Subcutaneous abdominal adipose tissue (tissue), 5 donors: ENCODE data around the gene MRPS23.

Source experiments
- H3K27ac ChIP-seq: one replicate; pipeline ENCODE4 v1.7.0; 2013; ENCODE audit warnings: low read depth, mild to moderate bottlenecking, inconsistent platforms, low read length, moderate library complexity
- H3K27me3 ChIP-seq, 5 donors: one replicate each; pipeline ENCODE4 v1.7.0; 2013; ENCODE audit warnings: low read length in 5 of 5, inconsistent platforms in 1 of 5; ENCODE audit not compliant: control insufficient read depth in 5 of 5, insufficient read depth in 4 of 5
- H3K36me3 ChIP-seq, 5 donors: one replicate each; pipeline ENCODE4 v1.7.0; 2013; ENCODE audit warnings: low read length in 5 of 5; ENCODE audit not compliant: control insufficient read depth in 5 of 5, insufficient read depth in 5 of 5
- H3K4me1 ChIP-seq, 5 donors: one replicate each; pipeline ENCODE4 v1.7.0; 2013; ENCODE audit warnings: low read length in 5 of 5, mild to moderate bottlenecking in 3 of 5, moderate library complexity in 1 of 5; ENCODE audit not compliant: control insufficient read depth in 5 of 5, insufficient read depth in 5 of 5
- H3K4me3 ChIP-seq, 5 donors: one replicate each; pipeline ENCODE4 v1.7.0; 2013; ENCODE audit warnings: low read length in 5 of 5, low read depth in 1 of 5
- H3K9ac ChIP-seq, 5 donors: one replicate each; pipeline ENCODE4 v1.7.0; 2013; ENCODE audit warnings: low read length in 5 of 5, mild to moderate bottlenecking in 4 of 5, moderate library complexity in 3 of 5
- H3K9me3 ChIP-seq, 5 donors: one replicate each; pipeline ENCODE4 v1.7.0; 2013; ENCODE audit warnings: low read length in 5 of 5; ENCODE audit not compliant: control insufficient read depth in 5 of 5
- donor health status: healthy.
- donor health status: healthy.
- donor health status: healthy.
- donor health status: healthy.
- donor health status: healthy.

The MRPS23 gene

GRCh38 chr17:57889892-57890856 is 40.3 kb upstream of the MRPS23 start:
- peaks cover 37 to 69% (median 66%) of the 10 kb centered on the region in 5 donors for H3K4me1 ChIP-seq
- H3K27me3 ChIP-seq, result no peaks in the 10 kb centered on the region
- H3K36me3 ChIP-seq, result peaks cover 0 to 2% (median under 1%) of the 10 kb centered on the region in 5 donors
- H3K4me3 ChIP-seq, result peak overlapping the region in 1 of 5 donors; percentile 4
- peak overlapping the region in 3 of 5 donors; percentile 11 to 63 (median 40) for H3K9ac ChIP-seq
- peak overlapping the region; percentile 84 for H3K27ac ChIP-seq
- H3K9me3 ChIP-seq, result no peaks in the 10 kb centered on the region

GRCh38 chr17:57889252-57889651 is 39.4 kb upstream of the MRPS23 start:
- Histone ChIP-seq H3K9ac (peak overlapping the region in 1 of 5 donors; percentile 8), H3K4me3 (no peak overlapping the region), H3K27ac (peak overlapping the region; percentile 84), H3K36me3 (peaks cover 0 to 11% (median 10%) of the 10 kb centered on the region in 5 donors), H3K9me3 (no peaks in the 10 kb centered on the region), H3K4me1 (peaks cover 37 to 62% (median 59%) of the 10 kb centered on the region in 5 donors), H3K27me3 (no peaks in the 10 kb centered on the region)

- peaks cover 36 to 57% (median 53%) of the 10 kb centered on the region in 5 donors for H3K4me1 ChIP-seq
- H3K27ac ChIP-seq, result peak overlapping the region; percentile 84
- H3K4me3 ChIP-seq, result no peak overlapping the region
- H3K27me3 ChIP-seq, result no peaks in the 10 kb centered on the region
- peaks cover 0 to 15% (median 14%) of the 10 kb centered on the region in 5 donors for H3K36me3 ChIP-seq
- H3K9ac ChIP-seq, result peak overlapping the region in 1 of 5 donors; percentile 36
- no peaks in the 10 kb centered on the region for H3K9me3 ChIP-seq
These were observed 38.7 kb upstream of the MRPS23 start for GRCh38 chr17:57888311-57889216.

- Histone ChIP-seq H3K4me3 (no peak overlapping the region), H3K9me3 (no peaks in the 10 kb centered on the region), H3K27ac (no peak overlapping the region), H3K36me3 (peaks cover 0 to 23% (median 19%) of the 10 kb centered on the region in 5 donors), H3K4me1 (peaks cover 23 to 45% (median 42%) of the 10 kb centered on the region in 5 donors), H3K9ac (no peak overlapping the region), H3K27me3 (no peaks in the 10 kb centered on the region)
These were observed 37.3 kb upstream of the MRPS23 start for GRCh38 chr17:57887161-57887560.

- Histone ChIP-seq H3K4me3 (no peak overlapping the region), H3K4me1 (peaks cover 27 to 45% (median 42%) of the 10 kb centered on the region in 5 donors), H3K27me3 (no peaks in the 10 kb centered on the region), H3K9me3 (no peaks in the 10 kb centered on the region), H3K36me3 (peaks cover 0 to 26% (median 19%) of the 10 kb centered on the region in 5 donors), H3K27ac (no peak overlapping the region), H3K9ac (no peak overlapping the region)
These were observed 36.2 kb upstream of the MRPS23 start for GRCh38 chr17:57886020-57886419.

GRCh38 chr17:57885148-57885915 is 35.5 kb upstream of the MRPS23 start:
- no peak overlapping the region for H3K9ac ChIP-seq
- no peak overlapping the region for H3K27ac ChIP-seq
- H3K4me3 ChIP-seq, result no peak overlapping the region
- H3K27me3 ChIP-seq, result no peaks in the 10 kb centered on the region
- peaks cover 27 to 43% (median 40%) of the 10 kb centered on the region in 5 donors for H3K4me1 ChIP-seq
- no peaks in the 10 kb centered on the region for H3K9me3 ChIP-seq
- H3K36me3 ChIP-seq, result peaks cover 0 to 28% (median 19%) of the 10 kb centered on the region in 5 donors

- no peak overlapping the region for H3K27ac ChIP-seq
- no peaks in the 10 kb centered on the region for H3K27me3 ChIP-seq
- peak overlapping the region in 1 of 5 donors; percentile 10 for H3K4me3 ChIP-seq
- no peaks in the 10 kb centered on the region for H3K9me3 ChIP-seq
- H3K4me1 ChIP-seq, result peaks cover 12 to 24% (median 21%) of the 10 kb centered on the region in 5 donors
- H3K9ac ChIP-seq, result no peak overlapping the region
- H3K36me3 ChIP-seq, result peaks cover 0 to 56% (median 29%) of the 10 kb centered on the region in 5 donors
These were observed 32.0 kb upstream of the MRPS23 start for GRCh38 chr17:57881783-57882351.

- Histone ChIP-seq H3K9ac (no peak overlapping the region), H3K9me3 (no peaks in the 10 kb centered on the region)
These were observed 31.3 kb upstream of the MRPS23 start for GRCh38 chr17:57881143-57881542.

GRCh38 chr17:57880086-57880456 is 30.2 kb upstream of the MRPS23 start:
- H3K9ac ChIP-seq, result no peak overlapping the region
- H3K4me3 ChIP-seq, result no peak overlapping the region
- H3K27ac ChIP-seq, result no peak overlapping the region
- peaks cover 17 to 42% (median 37%) of the 10 kb centered on the region in 5 donors for H3K4me1 ChIP-seq
- H3K27me3 ChIP-seq, result no peaks in the 10 kb centered on the region
- peaks cover 0 to 59% (median 31%) of the 10 kb centered on the region in 5 donors for H3K36me3 ChIP-seq
- no peaks in the 10 kb centered on the region for H3K9me3 ChIP-seq

More at GRCh38 chr17:57881143-57881542, 31.3 kb upstream of the MRPS23 start:
- Histone ChIP-seq H3K4me1 (peaks cover 11 to 32% (median 27%) of the 10 kb centered on the region in 5 donors), H3K27me3 (no peaks in the 10 kb centered on the region), H3K36me3 (peaks cover 0 to 62% (median 32%) of the 10 kb centered on the region in 5 donors), H3K4me3 (peak overlapping the region in 2 of 5 donors; percentile 10 to 30), H3K27ac (no peak overlapping the region)
